IMR-90 (cell line): ENCODE measurements around the gene SCFD2. TPM values are rescaled to one million over a fixed set of nuclear protein-coding genes. Genes with fewer than 3 reads are reported as not detected.

Experiments used
- ATAC-seq: fragments of 200-7000 bp; cut with Tn5 transposase; 2 replicates; pipeline ENCODE4 v1.9.1; 2020; ENCODE audit warnings: low read depth, mild to moderate bottlenecking, moderate library complexity
- BruUV-seq: library from RNA; stranded (reverse); fragments of 400-500 nt; replicated peaks from 2 replicates; lab custom pipeline; 2021; lab: Mats Ljungman, UMichigan
- CTCF ChIA-PET: fragments of 300-600 bp; formaldehyde crosslinking; extraction: SDS; loops from one replicate; lab custom pipeline; 2021; ENCODE audit warnings: antibody characterized with exemption; lab: Yijun Ruan, JAX
- POLR2A ChIA-PET: fragments of 300-600 bp; sonication (Branson Sonifier 250); formaldehyde crosslinking; loops from one replicate; lab custom pipeline; 2022; ENCODE audit warnings: antibody characterized with exemption; ENCODE audit not compliant: unreplicated experiment; lab: Charles Lee
- DNase-seq: peaks from one replicate; pipeline ENCODE4 v3.0.0; 2013
- H2AFZ ChIP-seq: replicated peaks from 2 replicates; pipeline ENCODE3; 2013; ENCODE audit warnings: low read length, mild to moderate bottlenecking; ENCODE audit not compliant: poor library complexity
- H2AK5ac ChIP-seq: 2 replicates; pipeline ENCODE4 v1.6.1; 2013; ENCODE audit warnings: low read depth, low read length, inconsistent platforms
- H2AK9ac ChIP-seq: replicated peaks from 2 replicates; pipeline ENCODE3; 2013; ENCODE audit warnings: mild to moderate bottlenecking, low read depth, low read length, moderate library complexity; ENCODE audit not compliant: poor library complexity
- H2BK120ac ChIP-seq: 2 replicates; pipeline ENCODE4 v1.6.1; 2013; ENCODE audit warnings: low read depth, low read length, inconsistent platforms
- H2BK15ac ChIP-seq: 3 replicates; pipeline ENCODE4 v1.6.1; 2013; ENCODE audit warnings: low read depth, low read length, inconsistent platforms
- H2BK20ac ChIP-seq: 2 replicates; pipeline ENCODE4 v1.6.1; 2013; ENCODE audit warnings: low read depth, mild to moderate bottlenecking, inconsistent platforms, low read length, moderate library complexity
- H2BK5ac ChIP-seq: 2 replicates; pipeline ENCODE4 v1.6.1; 2013; ENCODE audit warnings: mild to moderate bottlenecking, low read depth, low read length, inconsistent platforms; ENCODE audit not compliant: poor library complexity, severe bottlenecking
- H3K14ac ChIP-seq: replicated peaks from 2 replicates; pipeline ENCODE4 v1.6.1; 2013; ENCODE audit warnings: low read depth, low read length, inconsistent platforms
- H3K18ac ChIP-seq: 2 replicates; pipeline ENCODE4 v1.6.1; 2013; ENCODE audit warnings: low read depth, low read length, control low read depth
- H3K23ac ChIP-seq: 2 replicates; pipeline ENCODE4 v1.6.1; 2013; ENCODE audit warnings: low read depth, low read length, inconsistent platforms
- H3K27ac ChIP-seq: 2 replicates; pipeline ENCODE4 v1.5.1; 2013; ENCODE audit warnings: mild to moderate bottlenecking, control low read depth, low read length; ENCODE audit not compliant: insufficient read depth
- H3K27me3 ChIP-seq: 2 replicates; pipeline ENCODE4 v1.6.1; 2013; ENCODE audit warnings: low read length; ENCODE audit not compliant: control insufficient read depth, insufficient read depth
- H3K36me3 ChIP-seq: 2 replicates; pipeline ENCODE4 v1.6.1; 2013; ENCODE audit warnings: low read length, mixed read lengths; ENCODE audit not compliant: control insufficient read depth, insufficient read depth
- H3K4ac ChIP-seq: 2 replicates; pipeline ENCODE4 v1.6.1; 2013; ENCODE audit warnings: low read depth, low read length, inconsistent platforms
- H3K4me1 ChIP-seq: 2 replicates; pipeline ENCODE4 v1.6.1; 2013; ENCODE audit warnings: low read length, mixed read lengths; ENCODE audit not compliant: control insufficient read depth, insufficient read depth
- H3K4me2 ChIP-seq: 2 replicates; pipeline ENCODE4 v1.6.1; 2013; ENCODE audit warnings: low read depth, mild to moderate bottlenecking, control low read depth, low read length, moderate library complexity
- H3K4me3 ChIP-seq: 2 replicates; pipeline ENCODE4 v1.5.1; 2013; ENCODE audit warnings: low read depth, mild to moderate bottlenecking, control low read depth, low read length, moderate library complexity; ENCODE audit not compliant: insufficient read depth
- H3K56ac ChIP-seq: 2 replicates; pipeline ENCODE4 v1.6.1; 2013; ENCODE audit warnings: low read length, inconsistent platforms; ENCODE audit not compliant: insufficient read depth; ENCODE audit errors: extremely low read depth
- H3K79me1 ChIP-seq, 2 experiments: 2 replicates each; pipeline ENCODE4 v1.6.1; 2013; ENCODE audit warnings: low read length in 2 of 2, inconsistent platforms in 1 of 2, low read depth in 1 of 2
- H3K9ac ChIP-seq: 2 replicates; pipeline ENCODE4 v1.6.1; 2013; ENCODE audit warnings: low read depth, low read length, control low read depth
- H3K9me1 ChIP-seq: 2 replicates; pipeline ENCODE4 v1.6.1; 2013; ENCODE audit warnings: low read length, inconsistent platforms; ENCODE audit not compliant: insufficient read depth
- H3K9me3 ChIP-seq: 2 replicates; pipeline ENCODE4 v1.6.1; 2013; ENCODE audit warnings: low read length; ENCODE audit not compliant: control insufficient read depth, insufficient read depth
- H4K20me1 ChIP-seq: 2 replicates; pipeline ENCODE4 v1.6.1; 2013; ENCODE audit warnings: low read length, inconsistent platforms; ENCODE audit not compliant: insufficient read depth
- H4K5ac ChIP-seq: 2 replicates; pipeline ENCODE4 v1.6.1; 2013; ENCODE audit warnings: mild to moderate bottlenecking, low read depth, low read length, control low read depth
- H4K8ac ChIP-seq, 2 experiments: 2 replicates each; pipeline ENCODE4 v1.6.1; 2013; ENCODE audit warnings: low read depth in 2 of 2, low read length in 2 of 2, control low read depth in 1 of 2, inconsistent platforms in 1 of 2
- H4K91ac ChIP-seq: 2 replicates; pipeline ENCODE4 v1.6.1; 2013; ENCODE audit warnings: low read depth, low read length, inconsistent platforms; ENCODE audit not compliant: insufficient read depth
- BHLHE40 ChIP-seq: fragments of 150-350 bp; IDR thresholded peaks from 2 replicates; pipeline ENCODE4 v1.6.1; 2016; ENCODE audit warnings: mild to moderate bottlenecking, low read depth, low read length
- CHD1 ChIP-seq: IDR thresholded peaks from 2 replicates; pipeline ENCODE4 v1.6.1; 2012; ENCODE audit warnings: low read depth, low read length, improper control_type of control experiment
- MAZ ChIP-seq: IDR thresholded peaks from 2 replicates; pipeline ENCODE4 v1.6.1; 2012; ENCODE audit warnings: low read depth, mild to moderate bottlenecking, low read length, improper control_type of control experiment, moderate library complexity, borderline replicate concordance
- POLR2A ChIP-seq: IDR thresholded peaks from 2 replicates; pipeline ENCODE4 v1.6.1; 2012; ENCODE audit warnings: mild to moderate bottlenecking, low read depth, low read length
- RAD21 ChIP-seq: IDR thresholded peaks from 2 replicates; pipeline ENCODE4 v1.6.1; 2012; ENCODE audit warnings: low read length, improper control_type of control experiment
- RFX5 ChIP-seq: IDR thresholded peaks from 2 replicates; pipeline ENCODE4 v1.8.0; 2012; ENCODE audit warnings: low read depth, mild to moderate bottlenecking, low read length, moderate library complexity
- SMC3 ChIP-seq: fragments of 150-350 bp; IDR thresholded peaks from 2 replicates; pipeline ENCODE4 v1.6.1; 2016; ENCODE audit warnings: low read depth, mild to moderate bottlenecking, antibody characterized with exemption, low read length, moderate library complexity
- WGBS, 2 experiments: methylation state at CpG; one replicate each; pipeline versions ENCODE4 v1.1.5 to v1.1.7; 2013; ENCODE audit warnings: missing lambda C conversion rate in 2 of 2; ENCODE audit not compliant: insufficient read length in 1 of 2; ENCODE audit errors: extremely low coverage in 2 of 2; 5-methylcytosine and 5-hydroxymethylcytosine counted together
- dilution Hi-C: fragments of 300-500 bp; cut with HindIII; formaldehyde crosslinking; loops from one replicate; pipeline ENCODE4 v1.14.3; 2018; ENCODE audit warnings: low sequenced_read_pairs; ENCODE audit not compliant: unreplicated experiment
- in situ Hi-C: fragments of 300-500 bp; cut with MboI; formaldehyde crosslinking; loops from 3 replicates; pipeline ENCODE4 v1.14.3; 2019; ENCODE audit warnings: low sequenced_read_pairs, inconsistent platforms, mixed read lengths
- intact Hi-C: fragments of 100-400 bp; cut with micrococcal nuclease; formaldehyde crosslinking; loops from 2 replicates; pipeline ENCODE4 v1.10.0; 2022
- polyA plus RNA-seq, 3 experiments: library from polyadenylated mRNA; depleted of rRNA; stranded (reverse); fragments of >200 nt; gene quantifications; 2 replicates each; pipeline ENCODE4 v1.2.3, GENCODE V29; 2012; ENCODE audit warnings: low replicate concordance in 1 of 3
- total RNA-seq: library from RNA; depleted of rRNA; stranded (reverse); fragments of >200 nt; gene quantifications from 2 replicates; pipeline ENCODE4 v1.2.3, GENCODE V29; 2012

The SCFD2 gene
- total and polyA plus RNA-seq, 2 of the 4 experiments (the other 2 are of a cell fraction) = 18.9 to 62.4 TPM

DNA sequence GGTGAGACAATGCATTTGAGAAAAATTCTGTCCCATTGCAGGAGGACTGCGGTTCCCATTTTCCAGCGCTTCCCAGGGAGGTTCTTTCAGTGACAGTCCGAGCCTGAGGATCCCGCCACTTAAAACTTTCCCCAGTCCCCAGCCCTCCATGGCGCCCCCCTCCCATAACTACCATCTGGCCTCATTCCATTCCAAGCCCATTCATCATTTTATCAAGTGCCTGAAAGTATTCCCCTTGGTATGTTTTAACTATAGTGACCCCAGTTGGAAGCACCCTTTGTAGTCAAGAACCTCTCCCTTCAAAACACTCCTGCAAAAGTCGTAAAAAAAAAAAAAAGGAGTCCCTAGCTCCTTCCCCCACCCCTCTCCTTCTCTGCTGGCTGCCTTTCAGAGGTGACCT is 502.5 kb downstream of the SCFD2 start:
- WGBS, 2 experiments = 40% methylated on average over 1 of the region's 6 CpGs; no CpG with 5 or more reads in 1 of the 2 experiments
- no peak overlapping the region for H3K27ac ChIP-seq
- peak overlapping the region; percentile 70 for H3K9ac ChIP-seq
- H2BK20ac ChIP-seq = no peak overlapping the region
- no peak overlapping the region for H4K5ac ChIP-seq
- peaks cover 15% of the 10 kb centered on the region for H3K36me3 ChIP-seq
- peaks cover 7% of the 10 kb centered on the region; the same call in 1 of the 2 replicates for H3K9me1 ChIP-seq
- intact Hi-C loops = loop anchor here (2.0 to 10.0 kb wide), 6 partner anchors 94 to 489 kb away; partner anchors contain the start of gene USP46
- in situ Hi-C loops = no loop called here
- peak overlapping the region; percentile 89 for H3K4me3 ChIP-seq
- ATAC-seq = no peak
- no peak overlapping the region for H3K23ac ChIP-seq
- no peak for DNase-seq
- CTCF ChIA-PET = no interaction called here
- POLR2A ChIA-PET = no interaction called here
- H3K27me3 ChIP-seq = peaks cover 8% of the 10 kb centered on the region
- peak overlapping the region; percentile 71; the same call in 1 of the 2 replicates for H3K4ac ChIP-seq
- no peak overlapping the region for H3K18ac ChIP-seq
- H4K8ac ChIP-seq = no peak overlapping the region
- peak overlapping the region; percentile 41; the same call in 1 of the 2 replicates for H3K56ac ChIP-seq
- no peak overlapping the region for H2AFZ ChIP-seq
- no peak overlapping the region for H4K91ac ChIP-seq
- no peak overlapping the region for H2BK5ac ChIP-seq
- peaks cover under 1% of the 10 kb centered on the region; the same call in 1 of the 2 replicates for H3K9me3 ChIP-seq
- H2AK9ac ChIP-seq = no peak overlapping the region
- peaks cover 9% of the 10 kb centered on the region for H3K4me1 ChIP-seq
- H2AK5ac ChIP-seq = no peak overlapping the region
- H2BK120ac ChIP-seq = no peak overlapping the region
- no peak overlapping the region for H2BK15ac ChIP-seq
- BruUV-seq = no TSS peak
- no peaks in the 10 kb centered on the region; a peak in 1 of 4 replicates for H3K79me1 ChIP-seq
- dilution Hi-C loops = no loop called here
- no peaks in the 10 kb centered on the region for H4K20me1 ChIP-seq
- H3K4me2 ChIP-seq = peak overlapping the region; percentile 77
- H3K14ac ChIP-seq = no peak overlapping the region
- no peak for TF ChIP-seq RAD21
- TF ChIP-seq CHD1 = no peak
- no peak for TF ChIP-seq BHLHE40
- TF ChIP-seq SMC3 = no peak
- TF ChIP-seq POLR2A = no peak
- TF ChIP-seq RFX5 = no peak
- TF ChIP-seq MAZ = no peak
